NCI-H2227 (cell line): ENCODE data around the gene PRR4.

Source experiments
- DNase-seq: peaks from one replicate; lab custom pipeline; 2025; ENCODE audit not compliant: unreplicated experiment; lab: John Stamatoyannopoulos, UW

The PRR4 gene, protein sequence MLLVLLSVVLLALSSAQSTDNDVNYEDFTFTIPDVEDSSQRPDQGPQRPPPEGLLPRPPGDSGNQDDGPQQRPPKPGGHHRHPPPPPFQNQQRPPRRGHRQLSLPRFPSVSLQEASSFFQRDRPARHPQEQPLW

DNA sequence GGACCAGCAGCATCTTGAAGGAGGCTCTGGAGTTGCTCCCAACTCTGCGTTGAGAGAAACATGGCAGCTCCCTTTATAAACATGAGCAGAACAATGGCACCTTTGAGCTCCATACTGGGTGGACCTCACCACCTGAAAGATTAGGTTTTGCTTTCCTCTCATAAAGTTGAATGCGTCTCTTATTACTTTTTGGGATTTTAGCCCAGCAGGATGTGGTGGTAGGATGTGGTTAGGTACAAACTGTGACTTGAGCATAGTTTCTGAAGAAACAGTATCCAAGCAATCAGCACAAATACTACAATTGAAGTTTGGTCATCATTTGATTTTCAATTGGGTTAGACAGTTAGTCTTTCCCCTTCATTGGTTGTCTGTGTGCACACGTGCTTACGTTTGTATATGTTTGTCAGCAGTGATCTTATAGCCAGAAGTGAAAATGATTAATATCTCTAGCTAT lies at the start of gene PRR4:
PRR4 (minus strand) TSS at position 51 of the 454 bp plus-strand sequence; CDS start at position 13, 38 bp downstream.
- DNase-seq = no peak

DNA sequence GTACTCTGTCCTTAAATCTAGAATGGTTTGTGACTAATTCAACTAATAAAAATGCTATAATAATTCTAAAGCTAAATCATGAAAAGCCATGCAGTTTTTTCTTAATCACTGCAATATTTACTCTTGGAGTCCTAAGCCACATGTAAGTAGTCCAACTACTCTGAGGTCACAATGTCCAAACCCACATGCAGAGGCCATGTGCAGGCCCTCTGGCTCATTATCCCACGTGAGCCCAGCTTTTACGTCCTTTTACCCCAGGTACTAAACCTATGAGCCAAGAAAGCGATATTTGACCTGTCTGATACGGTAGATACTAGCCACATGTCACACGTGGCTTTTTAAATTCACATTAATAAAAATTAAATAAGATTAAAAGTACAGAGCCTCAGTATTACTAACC lies 47.6 kb upstream of the PRR4 start:
- no peak for DNase-seq

DNA sequence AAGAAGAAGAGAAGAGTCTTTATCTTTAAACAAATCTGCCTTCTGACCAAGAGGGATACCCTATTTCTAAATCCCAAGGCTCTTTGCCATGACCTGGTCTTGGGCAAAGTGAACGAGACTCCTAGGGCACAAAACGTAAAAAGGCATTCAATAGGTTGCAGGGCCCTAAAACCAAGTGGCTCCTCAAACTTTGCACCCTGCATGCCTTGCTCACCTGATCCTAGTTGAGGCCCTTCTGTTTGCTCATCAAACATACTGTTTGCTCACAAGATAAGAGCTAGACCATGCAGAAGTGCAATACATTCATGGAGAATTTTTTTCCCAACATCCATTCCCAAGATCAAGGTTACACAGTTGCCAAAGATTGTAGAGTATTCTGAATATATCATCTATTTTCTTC lies 42.7 kb upstream of the PRR4 start:
- DNase-seq = no peak

DNA sequence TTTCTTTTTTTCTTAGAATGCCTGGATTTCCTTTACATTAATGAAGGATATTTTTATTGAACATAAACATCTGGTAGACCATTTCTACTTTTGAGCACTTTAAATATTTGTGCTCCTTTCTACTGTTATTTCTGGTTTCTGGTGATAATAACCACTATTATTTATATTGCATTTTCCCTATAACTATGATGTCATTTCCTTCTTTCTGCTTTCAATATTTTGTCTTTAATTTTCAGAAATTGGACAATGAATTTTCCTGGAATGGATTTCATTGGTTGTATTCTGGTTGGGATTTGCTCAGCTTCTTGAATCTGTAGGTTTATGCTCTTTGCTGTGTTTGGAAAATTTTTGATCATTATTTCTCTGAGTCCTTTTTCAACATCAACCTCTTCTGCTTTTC lies 40.0 kb upstream of the PRR4 start:
- no peak for DNase-seq

DNA sequence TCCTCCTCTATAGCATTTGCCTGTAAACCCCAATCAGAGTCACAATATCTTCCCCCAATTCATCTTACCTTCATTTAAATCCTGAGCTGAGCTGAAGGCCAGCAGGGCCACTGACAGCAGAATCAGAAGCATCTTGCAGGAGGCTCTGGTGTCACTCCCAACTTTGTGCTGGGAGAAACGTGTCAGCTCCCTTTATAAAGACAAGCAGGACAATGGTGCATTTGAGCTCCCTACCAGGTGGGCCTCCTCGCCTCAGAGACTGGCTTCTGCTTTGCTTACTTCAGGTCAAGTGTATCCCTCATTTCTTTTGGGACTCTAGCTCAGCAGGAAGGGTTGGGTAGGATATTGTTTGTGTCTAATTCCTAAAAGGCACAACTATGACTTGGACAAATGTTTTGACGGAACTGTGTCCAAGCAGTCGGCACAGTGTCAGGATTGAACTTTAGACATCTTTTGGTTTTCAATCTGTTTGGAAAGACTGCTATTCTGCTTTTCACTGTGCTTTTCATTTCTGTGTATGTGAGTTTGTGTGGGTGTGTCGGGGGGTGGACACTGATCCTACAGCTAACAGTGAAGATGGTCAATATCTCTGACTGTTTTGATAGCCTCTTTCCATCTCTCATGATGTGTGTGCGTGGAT lies 34.9 kb upstream of the PRR4 start, which contains the start of gene PRH1:
PRH1 (minus strand) TSS at position 170 of the 640 bp plus-strand sequence; CDS start at position 132, 38 bp downstream.
- no peak for DNase-seq

DNA sequence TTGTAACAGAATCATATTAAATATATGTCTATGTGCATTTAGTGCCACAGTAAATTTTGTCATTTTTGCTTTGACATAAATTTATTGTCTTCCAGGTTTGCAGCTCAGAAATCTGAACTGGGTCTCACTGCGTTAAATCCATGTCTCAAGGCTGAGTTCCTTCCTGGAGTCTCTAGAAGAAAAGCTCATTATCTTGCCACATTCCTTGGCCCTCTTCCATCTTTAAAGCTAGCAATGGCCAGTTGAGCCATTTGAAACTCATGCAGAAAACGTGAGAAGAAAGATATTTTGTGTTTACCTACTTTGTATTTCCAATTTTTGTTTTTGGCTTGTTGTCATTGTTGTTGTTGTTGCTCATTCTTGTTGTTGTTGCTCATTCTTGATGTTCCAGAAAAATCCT lies 24.1 kb upstream of the PRR4 start:
- no peak for DNase-seq

DNA sequence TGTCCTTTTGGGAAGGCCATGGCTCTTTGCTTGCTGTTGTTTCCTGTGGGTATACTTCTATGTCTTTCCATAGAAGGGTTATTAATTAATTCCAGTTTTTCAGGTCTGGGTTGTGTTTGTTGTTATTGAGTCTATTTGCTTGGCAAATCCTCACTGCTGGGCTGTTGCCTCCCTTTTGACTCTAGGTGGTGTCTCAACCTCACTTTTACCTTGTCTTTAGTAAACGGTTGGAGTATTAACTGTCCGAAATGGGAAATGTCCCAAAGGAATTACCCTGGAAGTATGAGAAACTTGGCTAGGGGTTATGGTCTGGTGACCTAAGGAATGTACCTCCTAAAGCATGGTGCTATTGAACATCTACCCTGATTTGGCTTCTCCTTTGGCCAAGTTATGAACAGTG lies 18.1 kb upstream of the PRR4 start:
- no peak for DNase-seq

DNA sequence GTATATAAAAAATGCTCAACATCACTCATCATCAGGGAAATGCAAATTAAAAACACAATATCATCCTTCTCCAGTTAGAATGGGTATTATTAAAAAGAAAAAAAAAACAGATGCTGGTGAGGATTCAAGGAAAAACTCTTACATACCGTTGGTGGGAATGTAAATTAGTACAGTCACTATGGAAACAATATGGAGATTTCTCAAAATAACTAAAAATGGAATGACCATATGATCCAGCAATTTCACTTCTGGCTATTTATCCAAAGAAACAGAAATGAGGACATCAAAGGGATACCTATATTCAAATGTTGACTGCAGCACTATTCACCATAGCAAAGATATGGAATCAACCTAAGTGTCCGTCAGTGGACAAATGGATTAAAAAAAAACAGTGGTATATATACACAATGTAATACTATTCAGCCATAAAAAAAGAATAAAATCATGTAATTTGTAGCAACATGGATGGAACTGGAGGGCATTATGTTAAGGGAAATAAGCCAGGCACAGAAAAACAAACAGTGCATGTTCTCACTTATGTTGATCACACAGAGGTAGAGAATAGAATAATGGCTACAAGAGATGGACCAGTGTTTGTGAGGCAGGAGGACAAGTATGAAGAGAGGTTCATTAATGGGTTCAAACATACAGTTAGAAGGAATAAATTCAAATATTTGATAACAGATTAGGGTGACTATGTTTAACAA lies 14.4 kb upstream of the PRR4 start:
- DNase-seq = no peak

DNA sequence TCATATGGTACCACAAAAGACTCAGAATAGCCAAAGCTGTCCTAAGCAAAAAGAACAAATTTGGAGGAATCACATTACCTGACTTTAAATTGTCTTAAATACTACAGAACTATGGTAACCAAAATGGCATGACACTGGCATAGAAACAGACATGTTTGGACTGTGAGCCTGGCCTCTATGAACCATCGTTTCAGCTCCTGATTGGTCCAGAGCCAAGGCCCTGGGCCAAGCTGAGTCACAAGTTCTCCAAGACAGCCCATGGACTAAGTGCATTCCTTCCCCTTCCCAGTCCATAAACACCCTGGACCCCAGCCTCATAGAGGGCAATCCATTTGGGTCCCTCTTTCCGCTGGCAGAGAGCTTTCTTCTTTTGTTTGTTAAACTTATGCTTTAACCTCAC lies 12.1 kb upstream of the PRR4 start:
- DNase-seq = no peak

DNA sequence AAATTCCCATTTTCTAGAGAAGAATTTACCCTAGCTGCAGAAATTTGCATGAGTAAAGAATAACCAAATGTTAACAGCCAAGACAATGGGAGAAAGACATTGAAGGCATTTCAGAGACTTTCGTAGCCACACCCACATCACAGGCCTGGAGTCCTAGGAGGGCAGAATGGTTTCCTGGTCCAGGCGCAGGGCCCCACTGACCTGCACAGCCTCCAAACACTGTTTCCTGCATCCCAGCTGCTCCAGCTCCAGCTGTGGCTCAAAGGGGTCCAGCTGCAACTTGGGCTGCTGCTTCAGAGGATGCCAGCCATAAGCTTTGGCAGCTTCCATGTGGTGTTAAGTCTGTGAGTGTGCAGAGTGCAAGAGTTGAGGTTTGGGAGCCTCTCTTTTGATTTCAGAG lies 6.5 kb upstream of the PRR4 start:
- DNase-seq = no peak

DNA sequence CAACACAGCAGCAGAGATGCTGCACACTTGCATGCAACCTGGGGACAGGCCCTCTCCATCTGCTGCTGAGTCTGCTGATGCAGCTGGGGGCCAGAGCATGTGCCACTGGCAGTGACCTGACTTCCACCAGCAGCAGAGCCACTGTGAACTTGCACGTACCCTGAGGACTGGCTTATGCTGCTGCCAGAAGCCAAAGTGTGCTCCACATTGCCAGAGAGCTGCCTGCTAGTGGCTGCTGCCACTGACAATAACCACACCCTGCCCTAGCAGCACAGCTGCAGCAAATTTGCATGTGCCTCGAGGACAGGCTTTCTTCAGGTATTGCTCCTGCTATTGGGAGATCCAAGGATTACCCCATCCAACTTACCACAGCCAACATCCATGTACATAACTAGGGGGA lies 4.5 kb upstream of the PRR4 start:
- DNase-seq = no peak

DNA sequence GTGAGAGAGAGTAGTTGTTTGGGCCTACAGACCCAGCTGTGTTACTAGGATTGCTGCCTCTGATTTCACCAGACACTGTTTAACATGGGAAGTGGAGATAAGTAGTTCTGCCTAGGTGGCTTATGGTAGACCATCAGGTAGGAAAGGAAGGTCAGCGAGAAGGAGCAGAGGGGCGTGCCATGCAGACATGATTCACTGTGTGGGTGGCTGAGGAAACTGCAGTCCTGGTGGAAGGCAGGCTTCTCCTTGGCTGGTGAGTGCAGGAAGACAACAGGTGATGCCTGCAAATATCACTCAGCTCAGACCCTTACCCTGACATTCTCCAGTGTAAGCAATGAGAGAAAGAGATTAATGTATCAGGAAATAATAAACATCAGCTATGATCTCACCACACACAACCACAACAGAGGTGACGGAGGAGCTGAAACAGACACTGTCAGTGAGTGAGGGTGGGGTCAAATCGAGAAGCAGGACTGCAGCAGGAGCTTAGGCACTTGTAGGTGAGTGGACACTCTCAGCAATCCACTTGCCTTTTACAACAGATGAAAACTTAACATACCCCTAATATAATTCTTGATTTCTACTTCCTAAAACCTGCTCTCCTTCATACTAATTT lies 2.1 kb upstream of the PRR4 start:
- no peak for DNase-seq

DNA sequence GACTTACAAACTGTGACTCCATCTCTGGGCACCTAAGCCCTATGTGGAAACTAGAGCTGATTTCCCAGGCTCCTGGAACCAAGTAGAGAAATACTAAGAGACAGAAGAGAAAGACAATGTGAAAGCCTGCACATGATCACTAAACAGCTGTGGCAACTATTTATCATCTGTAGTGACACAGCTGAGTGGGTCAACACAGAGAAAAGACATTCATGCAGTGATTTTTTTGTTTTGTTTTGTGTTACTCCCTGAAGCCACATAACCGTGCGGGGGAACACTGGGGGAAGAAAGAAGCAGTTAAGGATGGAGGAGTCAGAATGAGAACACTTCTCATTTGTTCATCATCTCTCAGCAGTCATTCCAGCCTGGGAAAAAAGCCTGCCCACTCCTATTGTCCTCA lies 1.5 kb downstream of the PRR4 start:
- no peak for DNase-seq

DNA sequence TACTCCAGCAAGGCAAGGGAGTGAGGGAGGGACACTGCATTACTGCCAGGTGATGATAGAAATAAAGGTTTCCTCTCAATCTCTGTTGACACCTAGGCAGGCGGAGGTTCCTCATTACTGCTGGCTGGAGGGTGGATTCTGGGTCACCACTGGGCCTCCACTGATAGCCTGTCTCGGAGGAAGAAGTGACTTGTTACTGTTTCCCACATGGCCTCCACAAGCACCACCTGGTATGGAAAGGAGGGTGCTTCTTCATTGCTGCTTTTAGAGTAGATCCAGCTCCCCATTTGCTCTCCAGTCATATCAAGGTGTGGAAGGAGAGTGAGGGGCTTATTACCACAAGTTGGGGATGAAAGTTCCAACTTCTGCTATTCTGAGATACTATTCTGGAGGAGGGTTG lies 6.4 kb downstream of the PRR4 start:
- DNase-seq = no peak

DNA sequence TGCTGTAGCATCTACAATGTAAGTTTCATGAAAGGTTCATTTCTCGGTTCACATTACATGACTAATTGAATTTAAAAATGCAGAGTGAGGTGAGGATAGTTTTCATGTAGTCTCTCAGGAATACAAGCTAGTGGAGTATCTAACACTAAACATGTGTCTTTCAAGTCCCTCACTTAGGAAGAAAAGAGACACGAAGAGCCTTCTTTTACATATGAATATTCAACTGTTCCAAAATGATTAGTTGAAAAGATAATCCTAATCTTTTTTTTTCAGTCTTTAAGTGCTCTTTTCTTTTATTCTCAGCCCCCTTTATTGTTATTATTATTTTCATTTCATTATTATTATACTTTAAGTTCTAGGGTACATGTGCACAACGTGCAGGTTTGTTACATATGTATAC lies 10.8 kb downstream of the PRR4 start:
- no peak for DNase-seq

DNA sequence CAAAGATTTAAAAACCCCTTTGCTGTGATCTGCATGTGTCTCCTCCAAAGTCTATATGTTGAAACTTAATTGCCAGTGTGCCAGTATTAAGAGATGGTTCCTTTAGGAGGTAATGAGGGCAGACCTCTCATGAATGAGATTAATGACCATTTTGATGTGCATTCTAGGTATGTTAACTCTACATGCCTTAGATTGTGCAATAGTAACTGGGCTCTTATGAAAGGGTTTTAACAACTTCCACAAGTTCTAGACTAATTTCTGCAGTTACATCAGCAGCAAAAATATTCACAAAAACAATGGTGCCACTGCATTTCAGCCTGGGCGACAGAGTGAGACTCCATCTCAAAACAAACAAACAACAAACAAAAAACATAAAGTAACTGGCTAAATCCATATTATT lies 19.3 kb downstream of the PRR4 start:
- no peak for DNase-seq

DNA sequence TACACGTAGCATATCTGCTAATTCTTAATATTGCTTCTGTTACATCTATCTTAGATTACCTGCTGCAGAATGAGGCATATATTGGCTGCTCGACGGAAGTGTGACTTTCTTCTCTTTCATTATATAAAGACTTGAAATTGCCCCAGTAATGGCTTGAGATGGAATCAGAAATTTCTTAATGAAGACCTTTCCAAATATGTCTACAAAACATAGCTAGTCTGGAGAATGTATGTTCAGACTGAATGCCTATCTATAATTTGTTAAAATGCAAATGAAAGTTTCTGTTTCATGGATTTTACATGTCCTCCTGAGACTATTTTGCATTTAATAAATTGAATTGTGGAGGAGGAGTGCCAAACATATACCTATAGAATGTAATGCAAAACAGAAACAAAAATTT lies 23.0 kb downstream of the PRR4 start, which contains the start of gene TAS2R10:
TAS2R10 (minus strand) TSS at position 101 of the 400 bp plus-strand sequence; CDS start at position 12, 89 bp downstream.
- no peak for DNase-seq

DNA sequence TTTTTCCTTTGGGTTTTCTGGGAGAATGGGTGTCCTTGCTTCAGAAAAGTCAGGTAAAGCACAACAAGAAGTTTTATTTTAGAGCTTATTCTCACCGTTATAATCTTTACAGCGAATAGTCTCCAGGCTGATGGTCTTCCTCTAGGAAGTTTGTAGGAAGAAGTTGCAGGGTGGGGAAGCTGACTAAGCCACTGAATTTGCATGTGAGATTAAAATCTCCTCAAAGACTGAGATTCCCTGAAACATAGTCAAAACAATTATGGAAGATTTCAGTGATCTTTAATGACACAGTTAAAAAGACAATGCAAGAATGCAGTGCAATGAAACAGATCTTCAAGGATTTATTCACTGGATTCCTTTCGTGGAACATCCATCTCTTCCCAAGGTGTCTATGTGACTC lies 24.3 kb downstream of the PRR4 start:
- no peak for DNase-seq

DNA sequence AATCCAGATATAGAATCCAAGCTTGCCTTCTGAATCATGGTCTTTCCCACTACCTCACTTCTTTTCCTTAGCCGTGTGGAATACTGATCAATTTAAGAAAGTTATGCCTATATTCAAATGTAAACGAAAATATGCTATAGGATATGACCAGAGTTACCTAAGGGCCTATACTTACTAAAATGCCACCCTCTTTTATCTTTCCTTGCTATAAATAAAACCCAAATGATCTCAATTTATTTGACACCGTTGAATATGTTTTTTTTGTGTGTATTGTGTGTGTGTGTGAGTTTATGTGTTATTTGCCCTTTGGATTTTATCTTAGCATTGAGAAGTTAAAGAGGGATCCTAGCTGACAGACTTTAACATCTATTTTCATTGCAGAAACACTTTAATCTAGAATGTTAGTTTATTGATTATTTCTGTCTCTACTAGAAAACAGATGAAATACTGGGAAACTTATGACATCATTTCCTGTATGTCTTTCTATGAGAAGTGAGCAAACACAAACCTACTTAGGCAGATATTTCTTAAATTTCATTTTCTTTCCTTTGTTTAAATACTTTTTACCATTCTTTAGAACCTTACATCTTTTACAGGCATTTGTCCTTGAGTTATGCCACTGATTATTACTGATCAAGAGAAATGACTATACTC lies 37.3 kb downstream of the PRR4 start:
- DNase-seq = no peak

DNA sequence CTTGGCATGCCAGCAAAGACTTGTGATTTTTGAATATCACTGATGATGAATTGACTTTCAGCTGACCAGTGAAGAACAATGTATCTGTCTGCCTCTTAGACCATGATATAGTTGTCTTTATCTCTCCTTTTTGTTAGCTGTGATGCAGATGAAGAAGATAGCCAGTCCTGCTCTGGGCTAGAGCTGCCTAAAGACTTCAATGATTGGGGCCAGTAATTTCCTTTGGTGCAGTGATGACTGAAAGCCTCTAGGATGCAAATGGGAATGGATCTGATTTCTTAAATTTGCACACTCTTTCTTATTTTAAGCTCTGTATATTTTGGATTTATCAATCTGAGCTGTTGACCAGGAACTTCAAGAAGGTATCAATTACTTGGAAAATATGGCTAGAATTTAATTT lies 39.2 kb downstream of the PRR4 start, which contains the start of gene TAS2R9:
TAS2R9 (minus strand) TSS at position 101 of the 400 bp plus-strand sequence; CDS start at position 8, 93 bp downstream.
- DNase-seq = no peak

DNA sequence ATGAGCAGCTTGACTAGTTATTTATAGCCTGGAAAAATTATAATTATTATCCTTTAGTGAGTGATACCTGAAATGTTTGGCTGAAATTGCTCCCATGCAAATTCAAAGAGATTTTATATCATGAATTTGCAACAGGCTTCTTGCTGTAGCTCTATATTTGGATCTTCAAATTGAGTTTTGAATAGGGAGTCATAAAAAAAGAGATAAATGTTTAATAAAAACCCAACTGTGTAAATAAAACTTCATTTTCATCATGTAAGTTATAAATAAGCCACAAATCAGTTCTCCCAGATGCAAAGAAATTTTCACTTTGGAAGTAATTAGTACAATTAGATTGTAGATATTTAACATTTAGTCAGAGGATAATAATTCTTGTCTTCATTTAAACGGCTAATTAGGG lies 42.1 kb downstream of the PRR4 start, which contains the start of gene TAS2R8:
TAS2R8 (minus strand) TSS at position 101 of the 400 bp plus-strand sequence. CDS start 306 bp downstream, outside the sequence.
- DNase-seq = no peak
